CD4-positive, CD25-positive, alpha-beta regulatory T cell (primary cell): Measurements from ENCODE around the gene HOXB2. TPM values are rescaled to one million over a fixed set of nuclear protein-coding genes. Genes with fewer than 3 reads are reported as not detected.
"Not testable (repeated sequence)": the region's sequence is repeated elsewhere in the genome, so short reads cannot be mapped to it uniquely, and the experiment has no call there.

Experiments
- ATAC-seq, 2 donors: fragments of 150-1000 bp; cut with Tn5 transposase; one replicate each; pipeline ENCODE4 v1.10.0; 2021; ENCODE audit warnings: low read depth in 2 of 2, moderate number of reproducible peaks in 2 of 2, moderate library complexity in 1 of 2
- DNase-seq, 3 donors: peaks; one replicate each; pipeline versions ENCODE4 v3.0.0 to v3.0.0-alpha.2; 2012 to 2022; ENCODE audit warnings: mixed read lengths in 1 of 3
- H3K27ac ChIP-seq: one replicate; pipeline ENCODE4 v1.7.0; 2013; ENCODE audit warnings: mild to moderate bottlenecking, low read length; ENCODE audit not compliant: insufficient read depth, poor library complexity, severe bottlenecking
- H3K27me3 ChIP-seq: one replicate; pipeline ENCODE4 v1.7.0; 2013; ENCODE audit warnings: low read length; ENCODE audit not compliant: control insufficient read depth, insufficient read depth
- H3K36me3 ChIP-seq: one replicate; pipeline ENCODE4 v1.7.0; 2013; ENCODE audit warnings: mild to moderate bottlenecking, low read length, moderate library complexity; ENCODE audit not compliant: control insufficient read depth, insufficient read depth
- H3K4me1 ChIP-seq: 2 replicates; pipeline ENCODE4 v1.7.0; 2013; ENCODE audit warnings: mild to moderate bottlenecking, low read length; ENCODE audit not compliant: insufficient read depth, control insufficient read depth, poor library complexity, severe bottlenecking
- H3K4me3 ChIP-seq: one replicate; pipeline ENCODE4 v1.7.0; 2013; ENCODE audit warnings: low read depth, mild to moderate bottlenecking, low read length, moderate library complexity
- H3K9me3 ChIP-seq, 2 experiments: 1 replicate in 1 of 2; 2 replicates in 1 of 2; pipeline ENCODE4 v1.7.0; 2013; ENCODE audit warnings: low read length in 2 of 2, mild to moderate bottlenecking in 1 of 2, moderate library complexity in 1 of 2; ENCODE audit not compliant: control insufficient read depth in 2 of 2
- H3K27ac Mint-ChIP-seq, 3 donors: one replicate each; pipeline ENCODE4 v1.8.0; 2020 to 2022; ENCODE audit warnings: mild to moderate bottlenecking in 3 of 3, mixed read lengths in 3 of 3, moderate library complexity in 2 of 3
- H3K27me3 Mint-ChIP-seq: one replicate; pipeline ENCODE4 v1.8.0; 2022; ENCODE audit warnings: mild to moderate bottlenecking, mixed read lengths
- H3K36me3 Mint-ChIP-seq: one replicate; pipeline ENCODE4 v1.8.0; 2020; ENCODE audit warnings: mixed read lengths
- H3K4me1 Mint-ChIP-seq, 4 donors: one replicate each; pipeline ENCODE4 v1.8.0; 2020 to 2022; ENCODE audit warnings: mixed read lengths in 4 of 4, mild to moderate bottlenecking in 1 of 4
- H3K4me3 Mint-ChIP-seq, 4 donors: one replicate each; pipeline ENCODE4 v1.8.0; 2020 to 2022; ENCODE audit warnings: mild to moderate bottlenecking in 4 of 4, mixed read lengths in 4 of 4, moderate library complexity in 3 of 4
- H3K9me3 Mint-ChIP-seq, 7 donors: one replicate each; pipeline ENCODE4 v1.8.0; 2020 to 2022; ENCODE audit warnings: mixed read lengths in 7 of 7, mild to moderate bottlenecking in 3 of 7, moderate library complexity in 2 of 7
- polyA plus RNA-seq, 4 donors: library from polyadenylated mRNA; unstranded; fragments of 300-500 nt; fragmentation: Illumina TruSeq; gene quantifications; one replicate each; pipeline ENCODE4 v1.2.3, GENCODE V29; 2021
- total RNA-seq: library from RNA; stranded (reverse); gene quantifications from one replicate; pipeline ENCODE4 v1.2.3, GENCODE V29; 2022

Gene HOXB2
- total and polyA plus RNA-seq, 5 donors from 2014 or later: 19.1 to 42.4 (median 31.1) TPM

DNA sequence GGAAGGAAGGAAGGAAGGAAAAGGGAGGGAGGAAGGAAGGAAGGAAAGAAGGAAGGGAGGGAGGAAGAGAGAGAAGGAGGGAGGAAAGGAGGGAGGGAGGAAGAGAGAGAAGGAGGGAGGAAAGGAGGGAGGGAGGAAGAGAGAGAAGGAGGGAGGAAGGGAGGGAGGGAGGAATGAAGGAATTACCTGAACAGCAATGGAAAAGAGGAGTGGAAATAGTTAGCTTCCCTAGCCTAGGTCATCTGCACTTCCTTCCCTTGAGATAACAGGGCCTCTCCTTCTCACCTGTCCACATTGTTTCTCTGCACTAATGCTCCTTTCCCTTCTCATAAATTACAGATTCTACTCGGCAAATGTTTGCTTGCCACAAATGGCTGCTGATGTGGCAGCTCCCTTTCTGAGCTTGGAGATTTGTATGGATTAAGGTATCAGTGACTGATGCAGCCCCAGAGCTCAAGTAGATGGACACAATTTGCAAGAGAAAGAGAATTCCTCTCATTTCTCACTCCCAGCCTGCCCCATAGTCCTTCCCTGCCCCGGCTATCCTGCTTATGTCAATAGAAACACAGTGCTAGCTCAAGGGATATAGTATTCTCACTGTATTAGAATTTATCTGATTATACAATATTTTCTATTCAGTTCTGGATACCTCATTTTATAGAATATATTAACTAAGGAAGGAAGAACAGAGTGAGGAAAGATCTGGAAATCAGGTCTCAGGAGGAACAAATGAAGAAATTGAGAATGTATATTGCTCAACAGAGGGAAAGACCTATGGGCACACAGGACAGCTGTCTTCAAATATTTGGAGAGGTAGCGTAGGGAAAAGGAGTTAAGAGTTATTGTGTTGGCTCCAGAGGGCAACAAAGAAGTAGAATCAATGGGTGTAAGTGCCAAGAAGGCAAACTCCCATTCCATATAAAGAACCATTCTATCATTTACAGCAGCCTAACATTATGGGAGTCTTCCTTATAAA, 28.7 kb downstream of the HOXB2 start:
- Mint-ChIP-seq H3K9me3 (peaks cover 0 to 1% (median 0%) of the 10 kb centered on the region in 7 donors), H3K4me1 (peaks cover 4 to 45% (median 20%) of the 10 kb centered on the region in 4 donors), H3K4me3 (no peak overlapping the region), H3K36me3 (no peaks in the 10 kb centered on the region), H3K27me3 (peaks cover 47% of the 10 kb centered on the region), H3K27ac (peak overlapping the region in 1 of 3 donors; percentile 32)
- no peak overlapping the region for H3K4me3 ChIP-seq
- no peaks in the 10 kb centered on the region for H3K36me3 ChIP-seq
- H3K9me3 ChIP-seq: no peaks in the 10 kb centered on the region
- ATAC-seq (no peak), DNase-seq (no peak)
- H3K4me1 ChIP-seq: peaks cover 31% of the 10 kb centered on the region
- no peak overlapping the region for H3K27ac ChIP-seq
- peaks cover 13% of the 10 kb centered on the region for H3K27me3 ChIP-seq

DNA sequence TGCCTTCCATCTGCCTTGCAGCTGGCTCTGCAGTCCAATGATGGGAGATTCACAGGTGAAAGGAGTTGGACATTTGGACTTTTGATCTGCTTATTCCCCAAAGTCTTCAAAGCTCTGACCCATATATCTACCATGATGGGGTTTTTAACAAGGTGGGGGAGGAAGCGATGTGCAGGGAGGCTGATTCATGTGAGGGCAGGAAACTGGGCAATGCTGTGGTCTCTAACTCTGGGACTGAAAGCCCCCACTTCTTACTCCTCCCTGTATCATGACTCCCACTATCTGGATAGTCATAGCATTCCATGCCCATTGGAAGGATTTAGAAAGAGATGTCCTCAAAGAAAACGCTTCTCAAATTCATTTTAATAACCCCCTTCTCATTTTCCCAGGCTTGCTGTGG, 30.4 kb downstream of the HOXB2 start:
- ATAC-seq: no peak
- H3K4me1 ChIP-seq: peaks cover 36% of the 10 kb centered on the region
- Mint-ChIP-seq H3K9me3 (peaks cover 0 to 1% (median 0%) of the 10 kb centered on the region in 7 donors), H3K36me3 (no peaks in the 10 kb centered on the region), H3K4me3 (no peak overlapping the region), H3K27ac (no peak overlapping the region), H3K4me1 (peaks cover 13 to 51% (median 28%) of the 10 kb centered on the region in 4 donors), H3K27me3 (peaks cover 37% of the 10 kb centered on the region)
- no peaks in the 10 kb centered on the region for H3K36me3 ChIP-seq
- H3K4me3 ChIP-seq: no peak overlapping the region
- H3K27ac ChIP-seq: no peak overlapping the region
- H3K27me3 ChIP-seq: peaks cover 8% of the 10 kb centered on the region
- DNase-seq: no peak
- H3K9me3 ChIP-seq: no peaks in the 10 kb centered on the region

DNA sequence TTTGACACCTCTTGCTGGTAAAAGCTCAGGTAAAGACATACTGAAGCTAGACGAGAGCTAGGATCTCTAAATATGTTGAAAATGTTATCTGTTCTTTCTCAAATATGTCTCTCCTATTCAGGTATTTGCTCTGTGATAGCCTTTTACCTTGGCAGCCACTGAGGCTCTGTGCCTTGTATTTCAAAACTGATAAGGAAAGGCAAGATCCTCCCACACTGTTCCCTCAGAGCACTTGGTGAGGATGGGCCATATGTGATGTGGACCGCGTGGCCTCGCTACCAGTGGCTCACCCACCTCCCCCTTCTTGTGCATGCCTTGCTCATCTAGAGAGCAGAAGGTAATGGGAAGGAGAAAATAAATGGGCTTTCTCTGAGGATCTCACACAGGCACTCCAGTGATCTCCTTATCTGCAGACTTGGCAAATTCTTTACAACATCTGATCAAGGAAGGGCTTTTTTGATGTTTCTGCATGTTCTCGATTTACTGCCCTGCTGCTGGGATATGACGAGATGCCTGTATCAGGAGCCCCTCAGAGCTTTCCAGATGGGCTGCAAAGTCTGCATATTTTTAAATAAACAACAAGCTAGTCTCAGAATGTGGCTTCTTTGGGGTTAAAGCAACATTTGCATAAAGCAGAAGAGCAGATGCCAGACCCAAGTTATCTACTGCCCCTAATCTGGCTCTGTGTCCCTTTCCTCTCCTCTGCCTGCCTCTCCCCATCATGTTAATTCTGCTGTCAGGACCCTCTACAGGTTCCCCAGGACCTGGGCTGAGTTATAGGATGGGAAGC, 31.0 kb downstream of the HOXB2 start:
- no peak for ATAC-seq
- Histone ChIP-seq H3K9me3 (no peaks in the 10 kb centered on the region), H3K36me3 (no peaks in the 10 kb centered on the region), H3K4me3 (no peak overlapping the region), H3K27me3 (peaks cover 8% of the 10 kb centered on the region), H3K4me1 (peaks cover 36% of the 10 kb centered on the region), H3K27ac (no peak overlapping the region)
- DNase-seq: no peak
- Mint-ChIP-seq H3K36me3 (no peaks in the 10 kb centered on the region), H3K27me3 (peaks cover 36% of the 10 kb centered on the region), H3K4me1 (peaks cover 17 to 57% (median 31%) of the 10 kb centered on the region in 4 donors), H3K27ac (no peak overlapping the region), H3K9me3 (peaks cover 0 to 1% (median 0%) of the 10 kb centered on the region in 7 donors), H3K4me3 (no peak overlapping the region)

DNA sequence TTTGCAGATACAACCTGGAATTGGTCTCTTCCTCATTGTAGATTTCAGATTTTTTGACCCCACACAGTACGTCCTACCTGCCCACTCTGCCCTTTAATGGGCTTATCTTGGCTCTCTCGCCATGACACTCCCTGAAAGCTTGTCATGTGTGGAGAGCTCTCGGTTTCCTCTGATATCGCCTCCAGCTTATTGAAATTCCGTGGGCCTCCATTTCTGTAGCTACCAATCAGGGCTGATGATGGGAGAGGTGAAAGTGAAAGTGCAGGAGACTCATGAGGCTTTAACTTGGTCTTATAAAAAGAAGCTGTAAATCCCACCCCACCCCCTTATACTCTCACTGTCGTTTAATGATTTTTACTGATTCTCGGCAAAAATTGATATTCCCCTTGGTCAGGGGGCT, 31.8 kb downstream of the HOXB2 start:
- H3K27me3 Mint-ChIP-seq: peaks cover 35% of the 10 kb centered on the region
- H3K36me3 Mint-ChIP-seq: no peaks in the 10 kb centered on the region
- ATAC-seq: no peak

DNA sequence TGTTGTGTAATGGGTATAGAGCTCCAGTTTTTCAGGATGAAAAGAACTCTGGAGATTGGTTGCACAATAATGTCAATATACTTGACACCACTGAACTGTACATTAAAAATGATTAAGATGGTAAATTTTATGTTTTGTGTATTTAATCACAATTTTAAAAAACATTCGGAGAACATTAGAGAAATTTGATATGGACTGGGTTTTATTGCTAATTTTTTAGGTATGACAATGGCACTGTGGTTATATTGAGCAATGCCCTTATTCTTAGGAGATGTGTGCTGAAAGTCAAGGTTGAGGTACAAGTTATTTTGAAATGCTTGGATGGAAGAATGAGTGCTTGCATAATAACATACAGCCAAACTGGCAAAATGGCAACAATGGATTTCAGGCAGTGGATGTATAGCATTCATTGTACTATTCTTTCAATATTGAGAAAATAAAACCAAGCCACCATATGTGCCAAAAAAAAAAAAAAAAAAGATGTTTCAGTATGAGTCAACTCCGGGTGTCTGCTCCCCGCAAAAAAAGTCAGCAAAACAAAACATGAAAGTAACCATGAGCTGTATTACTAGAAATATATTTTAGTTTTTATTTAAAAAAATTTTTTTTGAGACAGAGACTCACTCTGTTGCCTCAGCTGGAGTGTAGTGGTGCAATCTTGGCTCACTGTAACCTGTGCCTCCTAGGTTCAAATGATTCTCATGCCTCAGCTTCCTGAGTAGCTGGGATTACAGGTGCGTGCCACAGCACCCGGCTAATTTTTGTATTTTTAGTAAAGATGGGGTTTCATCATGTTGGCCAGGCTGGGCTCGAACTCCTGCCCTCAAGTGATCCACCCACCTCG, 33.9 kb downstream of the HOXB2 start:
- Mint-ChIP-seq H3K36me3 (no peaks in the 10 kb centered on the region), H3K27ac (peak overlapping the region; percentile 72 to 79 (median 78)), H3K27me3 (peaks cover 22% of the 10 kb centered on the region), H3K9me3 (peaks cover 0 to 2% (median 0%) of the 10 kb centered on the region in 7 donors), H3K4me1 (peaks cover 27 to 66% (median 40%) of the 10 kb centered on the region in 4 donors), H3K4me3 (peak overlapping the region; percentile 29 to 68 (median 54))
- Histone ChIP-seq H3K36me3 (no peaks in the 10 kb centered on the region), H3K9me3 (no peaks in the 10 kb centered on the region), H3K4me1 (peaks cover 45% of the 10 kb centered on the region), H3K27me3 (peaks cover 6% of the 10 kb centered on the region), H3K4me3 (peak overlapping the region; percentile 33), H3K27ac (peak overlapping the region; percentile 76)
- DNase-seq (peak; percentile 47 to 92 (median 78)), ATAC-seq (peak; percentile 92 to 93)

More for the DNA sequence above, 31.8 kb downstream of the HOXB2 start:
- Histone ChIP-seq H3K36me3 (no peaks in the 10 kb centered on the region), H3K4me1 (peaks cover 36% of the 10 kb centered on the region), H3K27ac (no peak overlapping the region), H3K4me3 (no peak overlapping the region), H3K9me3 (no peaks in the 10 kb centered on the region), H3K27me3 (peaks cover 8% of the 10 kb centered on the region)
- H3K4me3 Mint-ChIP-seq: peak overlapping the region in 2 of 4 donors; percentile 8 to 68
- peaks cover 23 to 63% (median 34%) of the 10 kb centered on the region in 4 donors for H3K4me1 Mint-ChIP-seq
- peaks cover 0 to 2% (median 0%) of the 10 kb centered on the region in 7 donors for H3K9me3 Mint-ChIP-seq
- peak in 1 of 3 donors; percentile 69 for DNase-seq
- peak overlapping the region in 1 of 3 donors; percentile 70 for H3K27ac Mint-ChIP-seq

DNA sequence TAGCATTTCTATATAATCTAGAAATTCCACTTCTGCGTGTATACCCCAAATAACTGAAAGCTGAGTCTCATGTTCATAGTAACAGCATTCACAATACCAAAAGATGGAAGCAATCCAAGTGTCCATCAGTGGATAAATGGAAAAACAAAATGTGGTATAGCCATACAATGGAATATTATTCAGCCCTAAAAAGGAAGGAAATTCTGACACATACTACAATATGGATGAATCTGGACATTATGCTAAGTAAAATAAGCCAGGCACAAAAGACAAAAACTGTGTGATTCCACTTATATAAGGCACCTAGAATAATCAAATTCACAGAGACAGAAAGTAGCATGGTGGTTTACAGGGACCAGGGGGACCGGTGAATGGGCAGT, 34.5 kb downstream of the HOXB2 start:
- H3K9me3 Mint-ChIP-seq: peaks cover 0 to 2% (median 0%) of the 10 kb centered on the region in 7 donors

DNA sequence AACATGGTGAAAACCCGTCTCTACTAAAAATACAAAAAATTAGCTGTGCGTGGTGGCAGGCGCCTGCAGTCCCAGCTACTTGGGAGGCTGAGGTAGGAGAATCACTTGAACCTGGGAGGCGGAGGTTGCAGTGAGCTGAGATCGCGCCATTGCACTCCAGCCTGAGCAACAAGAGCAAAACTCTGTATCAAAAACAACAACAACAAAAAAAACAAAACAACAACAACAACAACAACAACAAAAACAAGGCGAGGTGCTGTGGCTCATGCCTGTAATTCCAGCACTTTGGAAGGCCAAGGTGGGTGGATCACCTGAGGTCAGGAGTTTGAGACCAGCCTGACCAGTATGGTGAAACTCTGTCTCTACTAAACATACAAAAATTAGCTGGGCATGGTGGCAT, 35.2 kb downstream of the HOXB2 start:
- H3K4me1 Mint-ChIP-seq: peaks cover 36 to 72% (median 49%) of the 10 kb centered on the region in 4 donors
- not testable (repeated sequence) for H3K9me3 ChIP-seq, DNase-seq, H3K27ac ChIP-seq, ATAC-seq, H3K36me3 Mint-ChIP-seq, H3K36me3 ChIP-seq, H3K27me3 ChIP-seq, H3K9me3 Mint-ChIP-seq, H3K27ac Mint-ChIP-seq, H3K4me3 ChIP-seq
- H3K4me3 Mint-ChIP-seq: peak overlapping the region in 1 of 4 donors; percentile 23
- peaks cover 16% of the 10 kb centered on the region for H3K27me3 Mint-ChIP-seq
- peaks cover 57% of the 10 kb centered on the region for H3K4me1 ChIP-seq

More for the DNA sequence above, 34.5 kb downstream of the HOXB2 start:
- H3K36me3 ChIP-seq: no peaks in the 10 kb centered on the region
- Mint-ChIP-seq H3K4me1 (peaks cover 33 to 72% (median 45%) of the 10 kb centered on the region in 4 donors), H3K4me3 (peak overlapping the region in 2 of 4 donors; percentile 46 to 58), H3K27ac (no peak overlapping the region), H3K27me3 (peaks cover 22% of the 10 kb centered on the region), H3K36me3 (no peaks in the 10 kb centered on the region)
- H3K27ac ChIP-seq: no peak overlapping the region
- ATAC-seq: no peak
- no peak for DNase-seq
- H3K27me3 ChIP-seq: peaks cover 6% of the 10 kb centered on the region
- H3K4me1 ChIP-seq: peaks cover 51% of the 10 kb centered on the region
- peak overlapping the region; percentile 33 for H3K4me3 ChIP-seq
- no peaks in the 10 kb centered on the region for H3K9me3 ChIP-seq
